Lower leg skin (tissue), 4 donors: ENCODE results near the gene TP53I13. TPM values are rescaled to one million over a fixed set of nuclear protein-coding genes. Genes with fewer than 3 reads are reported as not detected.
A peak's percentile ranks its signal among the peaks of the same experiment; 100 is the strongest.

ENCODE experiments used
- DNase-seq, 2 donors: peaks; one replicate each; pipeline ENCODE4 v3.0.0-alpha.2; 2019; ENCODE audit warnings: low spot score in 2 of 2
- H3K4me3 ChIP-seq: fragments of 200-600 bp; sonication (generic); 2 replicates; pipeline ENCODE4 v1.5.1; 2017; ENCODE audit warnings: mild to moderate bottlenecking, low read depth; ENCODE audit not compliant: poor library complexity, severe bottlenecking
- POLR2A ChIP-seq, 2 donors: fragments of 450-650 bp; IDR thresholded peaks; one replicate each; pipeline ENCODE4 v1.6.1; 2016 to 2017; ENCODE audit warnings: antibody characterized with exemption in 2 of 2, mild to moderate bottlenecking in 1 of 2, moderate library complexity in 1 of 2
- WGBS, 2 donors: methylation state at CpG; one replicate each; pipeline ENCODE4 v1.1.5; 2018; 5-methylcytosine and 5-hydroxymethylcytosine counted together
- intact Hi-C: fragments of 100-400 bp; cut with DNase I; formaldehyde crosslinking; loops from one replicate; pipeline ENCODE4 v1.15.0; 2023; ENCODE audit warnings: low total_unique reads
- total RNA-seq, 4 donors: library from RNA; depleted of rRNA; stranded (reverse); fragments of >200 nt; gene quantifications; one replicate each; pipeline ENCODE4 v1.1.0, GENCODE V29; 2016
- TF ChIP-seq, protein P1 (sequence below), 3 donors: fragments of 450-650 bp; IDR thresholded peaks; one replicate each; pipeline ENCODE4 v1.5.1; 2016; ENCODE audit warnings: antibody characterized with exemption in 3 of 3, mild to moderate bottlenecking in 3 of 3, moderate library complexity in 2 of 3

The TP53I13 gene
- total RNA-seq, 4 donors from 2014 or later, result 30.2 to 55.8 (median 34.5) TPM

GRCh38 chr17:29616300-29617048, 48.0 kb downstream of the TP53I13 start:
- H3K4me3 ChIP-seq, result no peak overlapping the region
- WGBS, 2 donors, result 25 to 27% methylated on average over 26 to 32 of the region's 32 CpGs
- intact Hi-C loops, result no loop called here
- TF ChIP-seq, protein P1, sequence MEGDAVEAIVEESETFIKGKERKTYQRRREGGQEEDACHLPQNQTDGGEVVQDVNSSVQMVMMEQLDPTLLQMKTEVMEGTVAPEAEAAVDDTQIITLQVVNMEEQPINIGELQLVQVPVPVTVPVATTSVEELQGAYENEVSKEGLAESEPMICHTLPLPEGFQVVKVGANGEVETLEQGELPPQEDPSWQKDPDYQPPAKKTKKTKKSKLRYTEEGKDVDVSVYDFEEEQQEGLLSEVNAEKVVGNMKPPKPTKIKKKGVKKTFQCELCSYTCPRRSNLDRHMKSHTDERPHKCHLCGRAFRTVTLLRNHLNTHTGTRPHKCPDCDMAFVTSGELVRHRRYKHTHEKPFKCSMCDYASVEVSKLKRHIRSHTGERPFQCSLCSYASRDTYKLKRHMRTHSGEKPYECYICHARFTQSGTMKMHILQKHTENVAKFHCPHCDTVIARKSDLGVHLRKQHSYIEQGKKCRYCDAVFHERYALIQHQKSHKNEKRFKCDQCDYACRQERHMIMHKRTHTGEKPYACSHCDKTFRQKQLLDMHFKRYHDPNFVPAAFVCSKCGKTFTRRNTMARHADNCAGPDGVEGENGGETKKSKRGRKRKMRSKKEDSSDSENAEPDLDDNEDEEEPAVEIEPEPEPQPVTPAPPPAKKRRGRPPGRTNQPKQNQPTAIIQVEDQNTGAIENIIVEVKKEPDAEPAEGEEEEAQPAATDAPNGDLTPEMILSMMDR (IDR thresholded peaks at IDR 0.05), result no peak
- TF ChIP-seq POLR2A (IDR thresholded peaks at IDR 0.05), result no peak
- peak in 1 of 2 donors; percentile 86 for DNase-seq

DNA sequence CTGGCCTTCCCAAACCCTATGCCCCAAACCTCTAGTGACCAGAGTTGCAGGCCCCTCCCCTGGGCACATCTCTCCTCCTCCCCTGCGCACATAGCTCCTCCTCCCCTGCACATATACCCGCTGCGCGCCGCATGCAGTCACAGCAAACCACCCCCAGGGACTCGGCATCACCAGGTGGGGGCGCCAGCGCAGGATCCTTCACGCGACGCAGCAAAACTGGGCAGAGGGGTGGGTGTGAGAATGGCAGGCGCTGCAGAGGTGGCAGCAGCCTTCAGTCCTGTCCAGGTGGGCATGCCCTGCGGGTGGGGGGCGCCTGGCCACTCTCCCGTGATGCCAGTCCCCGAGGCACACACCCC, 48.6 kb downstream of the TP53I13 start:
- intact Hi-C loops, result no loop called here
- H3K4me3 ChIP-seq, result no peak overlapping the region
- DNase-seq, result peak; percentile 68 to 96
- no peak for TF ChIP-seq POLR2A (IDR thresholded peaks at IDR 0.05)
- TF ChIP-seq, protein P1 (IDR thresholded peaks at IDR 0.05), result peak in 1 of 3 donors; percentile 31
- WGBS, 2 donors, result 2 to 20% methylated on average over 12 to 14 of the region's 16 CpGs

GRCh38 chr17:29617481-29618271, 49.2 kb downstream of the TP53I13 start:
- no peak overlapping the region for H3K4me3 ChIP-seq
- 6 to 9% methylated on average over 47 to 50 of the region's 68 CpGs for WGBS, 2 donors
- DNase-seq, result peak; percentile 56 to 94
- TF ChIP-seq, protein P1 (IDR thresholded peaks at IDR 0.05), result peak in 1 of 3 donors; percentile 44
- no peak for TF ChIP-seq POLR2A (IDR thresholded peaks at IDR 0.05)
- intact Hi-C loops, result no loop called here

- TF ChIP-seq POLR2A (IDR thresholded peaks at IDR 0.05), result no peak
- TF ChIP-seq, protein P1 (IDR thresholded peaks at IDR 0.05), result no peak
- WGBS, 2 donors, result 48 to 54% methylated on average over 22 of the region's 22 CpGs
- H3K4me3 ChIP-seq, result no peak overlapping the region
- DNase-seq, result no peak
- intact Hi-C loops, result no loop called here
These were observed 50.0 kb downstream of the TP53I13 start for GRCh38 chr17:29618272-29619065.

DNA sequence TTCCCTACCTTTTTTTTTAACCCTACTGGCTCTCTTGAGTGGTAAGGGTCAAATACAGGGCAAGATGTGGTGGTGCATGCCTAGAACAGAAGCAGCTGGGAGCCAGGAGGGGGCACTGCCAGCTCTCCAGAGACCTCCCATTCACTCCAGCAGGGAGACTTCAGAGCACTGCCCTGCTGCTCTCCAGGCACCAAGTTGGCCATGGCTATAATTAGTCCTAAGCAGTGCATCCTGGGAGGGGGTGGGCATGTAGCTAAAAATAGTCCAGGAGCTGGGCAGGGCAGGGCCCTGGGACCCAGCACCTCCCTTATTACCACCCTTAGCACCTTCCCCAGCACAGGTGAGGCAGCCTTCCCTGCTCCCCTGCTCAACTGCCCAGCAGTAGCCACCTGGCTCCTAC, 50.8 kb downstream of the TP53I13 start:
- intact Hi-C loops, result no loop called here
- no peak overlapping the region for H3K4me3 ChIP-seq
- TF ChIP-seq POLR2A (IDR thresholded peaks at IDR 0.05), result no peak
- TF ChIP-seq, protein P1 (IDR thresholded peaks at IDR 0.05), result no peak
- DNase-seq, result no peak
